ENCODE results near the gene ABCA2. TPM values are rescaled to one million over a fixed set of nuclear protein-coding genes. Genes with fewer than 3 reads are reported as not detected.

ABCA2 gene
- total RNA-seq, 1 donor from 2014 or later = 7.5 TPM

DNA sequence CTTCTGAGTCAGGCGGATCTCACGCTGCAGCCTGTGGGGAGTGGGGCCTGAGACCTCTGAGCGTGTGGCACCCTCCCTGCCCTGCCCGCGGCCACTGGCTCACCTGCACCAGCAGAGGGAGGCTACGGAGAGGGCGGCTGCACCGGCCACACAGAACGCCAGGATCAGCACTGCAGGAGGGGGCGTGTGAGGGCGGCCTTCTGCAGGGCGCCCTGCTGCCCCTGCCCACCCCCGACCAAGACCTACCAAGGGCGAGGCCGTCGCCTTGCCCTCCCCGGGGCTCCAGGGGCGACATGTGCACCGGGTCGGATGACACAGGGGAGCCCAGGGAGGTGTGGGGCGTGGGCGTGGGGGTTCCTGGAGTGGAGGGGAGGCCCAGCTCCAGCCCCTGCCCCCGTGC lies 12.5 kb upstream of the ABCA2 start:
- DNase-seq (no peak), ATAC-seq (ENCODE audit: low read depth) (no peak)
- ChIA-PET CTCF (no interaction called here), POLR2A (no interaction called here)
- Mint-ChIP-seq H3K9me3 (no peaks in the 10 kb centered on the region), H3K27ac (no peak overlapping the region), H3K36me3 (ENCODE audit: low read depth) (no peaks in the 10 kb centered on the region), H3K4me1 (peaks cover 11% of the 10 kb centered on the region), H3K27me3 (peaks cover 12% of the 10 kb centered on the region), H3K4me3 (no peak overlapping the region)
- intact Hi-C loops (cut with micrococcal nuclease) = loop anchor here (10.0 kb wide), 1 partner anchor 84 kb away; no protein-coding TSS in a partner anchor
- TF ChIP-seq, protein P1, sequence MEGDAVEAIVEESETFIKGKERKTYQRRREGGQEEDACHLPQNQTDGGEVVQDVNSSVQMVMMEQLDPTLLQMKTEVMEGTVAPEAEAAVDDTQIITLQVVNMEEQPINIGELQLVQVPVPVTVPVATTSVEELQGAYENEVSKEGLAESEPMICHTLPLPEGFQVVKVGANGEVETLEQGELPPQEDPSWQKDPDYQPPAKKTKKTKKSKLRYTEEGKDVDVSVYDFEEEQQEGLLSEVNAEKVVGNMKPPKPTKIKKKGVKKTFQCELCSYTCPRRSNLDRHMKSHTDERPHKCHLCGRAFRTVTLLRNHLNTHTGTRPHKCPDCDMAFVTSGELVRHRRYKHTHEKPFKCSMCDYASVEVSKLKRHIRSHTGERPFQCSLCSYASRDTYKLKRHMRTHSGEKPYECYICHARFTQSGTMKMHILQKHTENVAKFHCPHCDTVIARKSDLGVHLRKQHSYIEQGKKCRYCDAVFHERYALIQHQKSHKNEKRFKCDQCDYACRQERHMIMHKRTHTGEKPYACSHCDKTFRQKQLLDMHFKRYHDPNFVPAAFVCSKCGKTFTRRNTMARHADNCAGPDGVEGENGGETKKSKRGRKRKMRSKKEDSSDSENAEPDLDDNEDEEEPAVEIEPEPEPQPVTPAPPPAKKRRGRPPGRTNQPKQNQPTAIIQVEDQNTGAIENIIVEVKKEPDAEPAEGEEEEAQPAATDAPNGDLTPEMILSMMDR (IDR thresholded peaks at IDR 0.05) = no peak

DNA sequence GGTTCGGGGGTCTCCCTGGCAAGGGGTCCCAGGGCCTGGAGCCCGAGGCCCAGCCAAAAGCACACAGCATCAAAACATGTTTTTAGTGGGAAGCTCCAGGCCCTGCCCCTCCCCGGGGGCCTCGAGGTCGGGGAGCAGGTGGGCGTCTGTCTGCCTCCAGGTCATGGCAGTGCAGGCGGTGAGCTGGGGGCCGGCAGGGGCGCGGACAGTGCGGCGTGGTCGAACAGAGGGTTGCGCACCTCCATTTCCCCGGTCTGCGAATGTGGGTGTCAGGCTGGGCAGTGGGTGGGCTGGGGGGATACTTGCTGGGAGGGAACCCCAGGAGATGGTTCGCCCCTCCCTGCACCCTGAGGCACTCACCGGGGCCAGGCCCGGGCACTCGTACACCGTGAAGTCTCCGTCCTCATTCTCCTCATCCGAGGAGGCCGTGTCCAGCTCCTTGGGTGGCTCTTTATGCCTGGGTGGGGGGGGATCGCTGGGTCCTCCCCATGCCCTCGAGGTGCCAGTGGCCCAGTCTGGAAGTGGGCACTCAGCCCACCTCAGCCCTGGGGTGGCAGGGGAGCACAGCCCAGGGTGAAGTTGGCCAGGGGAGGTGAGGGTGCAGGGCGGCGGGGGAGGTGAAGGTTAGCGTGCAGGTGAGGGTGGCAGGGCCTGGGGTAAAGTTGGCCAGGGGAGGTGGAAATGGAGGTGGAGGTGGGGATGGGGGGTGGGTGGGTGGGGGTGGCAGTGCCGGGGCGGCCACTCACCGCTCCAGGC lies 11.8 kb upstream of the ABCA2 start:
- H3K36me3 Mint-ChIP-seq (ENCODE audit: low read depth) = no peaks in the 10 kb centered on the region
- CTCF ChIA-PET = interaction anchor here (1.4 kb wide), 1 partner anchor 37 kb away, joined by 3 read pairs; no protein-coding TSS in a partner anchor
- no peak overlapping the region for H3K4me3 Mint-ChIP-seq
- H3K27me3 Mint-ChIP-seq = peaks cover 7% of the 10 kb centered on the region
- H3K27ac Mint-ChIP-seq = no peak overlapping the region
- intact Hi-C loops (cut with micrococcal nuclease) = loop anchor here (10.0 kb wide), 1 partner anchor 85 kb away; no protein-coding TSS in a partner anchor
- H3K4me1 Mint-ChIP-seq = peaks cover 10% of the 10 kb centered on the region
- no peaks in the 10 kb centered on the region for H3K9me3 Mint-ChIP-seq
- POLR2A ChIA-PET = no interaction called here
- TF ChIP-seq, protein P1 (IDR thresholded peaks at IDR 0.05) = no peak
- DNase-seq (no peak), ATAC-seq (ENCODE audit: low read depth) (no peak)

DNA sequence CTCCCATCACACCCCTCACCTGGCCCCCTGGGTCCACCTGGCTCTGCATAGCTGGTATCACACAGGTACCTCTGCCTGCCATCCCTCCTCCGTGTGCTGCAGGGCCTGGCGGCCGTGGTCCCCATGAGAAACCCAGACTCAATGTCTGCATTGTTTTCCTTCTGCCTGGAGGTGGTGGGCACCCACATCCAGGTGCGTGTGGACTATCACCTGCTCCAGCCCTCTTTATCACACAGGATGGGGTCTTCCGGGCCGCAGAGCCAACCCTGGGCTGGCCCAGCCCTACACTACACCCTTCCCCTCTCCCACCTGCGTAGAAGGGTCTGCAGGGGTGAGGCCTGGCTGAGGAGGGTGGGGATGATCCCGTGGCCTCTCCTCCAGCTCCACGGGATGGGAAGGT lies 10.9 kb upstream of the ABCA2 start:
- TF ChIP-seq, protein P1 (IDR thresholded peaks at IDR 0.05) = no peak
- no peak for ATAC-seq (ENCODE audit: low read depth)
- Mint-ChIP-seq H3K9me3 (no peaks in the 10 kb centered on the region), H3K27ac (no peak overlapping the region), H3K4me1 (peaks cover 13% of the 10 kb centered on the region), H3K36me3 (ENCODE audit: low read depth) (no peaks in the 10 kb centered on the region), H3K4me3 (no peak overlapping the region), H3K27me3 (peaks cover 4% of the 10 kb centered on the region)
- intact Hi-C loops (cut with micrococcal nuclease) = no loop called here
- ChIA-PET POLR2A (no interaction called here), CTCF (interaction anchor here (1.4 kb wide), 1 partner anchor 36 kb away, joined by 3 read pairs; no protein-coding TSS in a partner anchor)
- no peak for DNase-seq

DNA sequence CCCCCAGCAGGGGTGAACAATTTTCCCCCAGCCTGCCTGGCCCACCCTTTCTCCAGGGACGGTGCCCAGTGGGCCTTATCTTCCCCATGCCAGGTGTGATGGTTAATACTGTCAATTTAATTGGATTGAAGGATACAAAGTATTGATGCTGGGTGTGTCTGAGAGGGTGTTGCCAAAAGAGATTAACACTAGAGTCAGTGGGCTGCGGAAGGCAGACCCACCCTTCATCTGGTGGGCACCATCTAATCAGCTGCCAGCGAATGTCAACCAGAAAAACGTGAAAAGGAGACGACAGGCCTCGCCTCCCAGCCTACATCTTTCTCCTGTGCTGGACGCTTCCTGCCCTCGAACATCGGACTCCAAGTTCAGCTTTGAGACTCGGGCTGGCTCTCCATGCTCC lies 9.4 kb upstream of the ABCA2 start:
- intact Hi-C loops (cut with micrococcal nuclease) = no loop called here
- no peak overlapping the region for H3K27ac Mint-ChIP-seq
- no peak overlapping the region for H3K4me3 Mint-ChIP-seq
- ATAC-seq (ENCODE audit: low read depth) (no peak), DNase-seq (no peak)
- H3K4me1 Mint-ChIP-seq = peaks cover 27% of the 10 kb centered on the region
- H3K27me3 Mint-ChIP-seq = no peaks in the 10 kb centered on the region
- TF ChIP-seq, protein P1 (IDR thresholded peaks at IDR 0.05) = no peak
- H3K36me3 Mint-ChIP-seq (ENCODE audit: low read depth) = no peaks in the 10 kb centered on the region
- no peaks in the 10 kb centered on the region for H3K9me3 Mint-ChIP-seq
- CTCF ChIA-PET = interaction anchor here (1.3 to 4.3 kb wide), 2 partner anchors 8 to 250 kb away, joined by 6 to 58 read pairs; partner anchors contain the start of gene TMEM141
- POLR2A ChIA-PET = interaction anchor here (1.1 kb wide), 1 partner anchor 247 kb away, joined by 3 read pairs; no protein-coding TSS in a partner anchor

DNA sequence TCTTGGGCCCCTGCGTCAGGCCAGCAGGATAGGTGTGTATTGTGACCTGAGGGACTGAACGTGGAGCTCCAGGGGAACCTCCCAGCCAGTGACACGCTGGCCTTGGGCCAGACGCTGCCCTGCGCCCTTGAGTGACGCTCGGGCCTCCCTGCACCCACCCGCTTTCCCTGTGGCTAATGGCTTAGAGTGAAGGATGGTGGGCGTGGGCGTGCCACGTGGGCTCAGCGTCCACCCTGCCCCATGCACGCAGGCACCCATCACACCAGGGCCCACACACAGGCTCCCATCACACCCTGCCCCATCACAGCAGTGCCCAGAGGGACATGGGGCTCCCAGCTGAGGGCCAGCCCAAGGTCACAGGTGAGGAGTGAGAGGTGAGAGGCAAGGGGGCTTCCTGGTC lies 9.0 kb upstream of the ABCA2 start:
- H3K27ac Mint-ChIP-seq = no peak overlapping the region
- H3K36me3 Mint-ChIP-seq (ENCODE audit: low read depth) = no peaks in the 10 kb centered on the region
- TF ChIP-seq, protein P1 (IDR thresholded peaks at IDR 0.05) = no peak
- H3K4me3 Mint-ChIP-seq = no peak overlapping the region
- no peak for ATAC-seq (ENCODE audit: low read depth)
- H3K27me3 Mint-ChIP-seq = no peaks in the 10 kb centered on the region
- ChIA-PET POLR2A (interaction anchor here (1.1 kb wide), 1 partner anchor 247 kb away, joined by 3 read pairs; no protein-coding TSS in a partner anchor), CTCF (interaction anchor here (1.0 to 4.3 kb wide), 3 partner anchors 8 to 249 kb away, joined by 4 to 58 read pairs (median 6); partner anchors contain the start of genes AJM1 and TMEM141)
- intact Hi-C loops (cut with micrococcal nuclease) = no loop called here
- no peaks in the 10 kb centered on the region for H3K9me3 Mint-ChIP-seq
- H3K4me1 Mint-ChIP-seq = peaks cover 32% of the 10 kb centered on the region
- no peak for DNase-seq
